Common myeloid progenitor, CD34-positive (primary cell): ENCODE data around the gene NAT10.

Experiments used
- CTCF ChIA-PET: fragments of 350-600 bp; sonication (Branson Sonifier 250); formaldehyde crosslinking; loops from one replicate; lab custom pipeline; 2021; ENCODE audit warnings: antibody characterized with exemption; lab: Charles Lee
- POLR2A ChIA-PET: fragments of 350-600 bp; sonication (Branson Sonifier 250); formaldehyde crosslinking; loops from one replicate; lab custom pipeline; 2021; ENCODE audit warnings: antibody characterized with exemption; lab: Charles Lee
- DNase-seq, 3 donors: peaks; one replicate each; pipeline versions ENCODE4 v3.0.0 to v3.0.0-alpha.2; 2013
- H3K27ac ChIP-seq, 2 experiments: 1 replicate in 1 of 2; 2 replicates in 1 of 2; pipeline ENCODE4 v1.7.0; 2013; ENCODE audit warnings: inconsistent platforms in 2 of 2, low read length in 2 of 2, mild to moderate bottlenecking in 2 of 2, low read depth in 1 of 2, moderate library complexity in 1 of 2; ENCODE audit not compliant: severe bottlenecking in 2 of 2, insufficient read depth in 1 of 2, poor library complexity in 1 of 2
- H3K27me3 ChIP-seq, 5 experiments: replicated peaks in 2 of 5; 1 replicate in 3 of 5; 2 replicates in 2 of 5; pipeline versions ENCODE4 v1.6.1 to v1.7.0; 2013; ENCODE audit warnings: low read length in 4 of 5, mild to moderate bottlenecking in 2 of 5, moderate library complexity in 2 of 5, inconsistent platforms in 1 of 5; ENCODE audit not compliant: insufficient read depth in 5 of 5, control insufficient read depth in 4 of 5
- H3K36me3 ChIP-seq, 4 experiments: 1 replicate in 2 of 4; 2 replicates in 2 of 4; pipeline versions ENCODE4 v1.6.1 to v1.7.0; 2013; ENCODE audit warnings: low read length in 3 of 4, control low read depth in 1 of 4, mild to moderate bottlenecking in 1 of 4; ENCODE audit not compliant: control insufficient read depth in 4 of 4, insufficient read depth in 4 of 4
- H3K4me1 ChIP-seq, 4 experiments: 1 replicate in 3 of 4; 2 replicates in 1 of 4; pipeline versions ENCODE4 v1.6.1 to v1.7.1; 2013; ENCODE audit warnings: low read length in 3 of 4, mild to moderate bottlenecking in 3 of 4, control low read depth in 1 of 4, inconsistent platforms in 1 of 4, moderate library complexity in 1 of 4; ENCODE audit not compliant: control insufficient read depth in 4 of 4, insufficient read depth in 4 of 4; ENCODE audit errors: control extremely low read depth in 1 of 4
- H3K4me3 ChIP-seq, 7 experiments: 1 replicate in 4 of 7; 2 replicates in 3 of 7; pipeline versions ENCODE4 v1.5.1 to v1.7.0; 2013; ENCODE audit warnings: mild to moderate bottlenecking in 7 of 7, low read length in 6 of 7, moderate library complexity in 6 of 7, inconsistent platforms in 2 of 7, low read depth in 2 of 7, control low read depth in 1 of 7; ENCODE audit not compliant: insufficient read depth in 4 of 7, control insufficient read depth in 1 of 7; ENCODE audit errors: extremely low read depth in 1 of 7
- H3K9me3 ChIP-seq, 5 experiments: 1 replicate in 4 of 5; 2 replicates in 1 of 5; pipeline versions ENCODE4 v1.6.1 to v1.7.1; 2013; ENCODE audit warnings: low read length in 4 of 5, mild to moderate bottlenecking in 2 of 5, inconsistent platforms in 1 of 5, low read depth in 1 of 5, moderate library complexity in 1 of 5; ENCODE audit not compliant: control insufficient read depth in 4 of 5, insufficient read depth in 2 of 5; ENCODE audit errors: control extremely low read depth in 1 of 5
- WGBS: methylation state at CpG from one replicate; pipeline ENCODE4 v1.1.5; 2013; ENCODE audit not compliant: insufficient coverage; 5-methylcytosine and 5-hydroxymethylcytosine counted together

Gene NAT10

GRCh38 chr11:34120651-34121050 is 15.2 kb downstream of the NAT10 start:
- H3K4me3 ChIP-seq = no peak overlapping the region
- DNase-seq = no peak
- H3K27ac ChIP-seq = no peak overlapping the region
- peaks cover 24 to 92% (median 65%) of the 10 kb centered on the region in 4 experiments for H3K36me3 ChIP-seq
- POLR2A ChIA-PET = no interaction called here
- WGBS = 100% methylated on average over 3 of the region's 4 CpGs
- H3K27me3 ChIP-seq = no peaks in the 10 kb centered on the region
- no peaks in the 10 kb centered on the region for H3K9me3 ChIP-seq
- H3K4me1 ChIP-seq = no peaks in the 10 kb centered on the region
- CTCF ChIA-PET = no interaction called here

GRCh38 chr11:34124885-34125668 is 19.6 kb downstream of the NAT10 start:
- no peak overlapping the region for H3K4me3 ChIP-seq
- 88% methylated on average over 1 of the region's 4 CpGs for WGBS
- H3K4me1 ChIP-seq = no peaks in the 10 kb centered on the region
- peaks cover 0 to 6% (median 2%) of the 10 kb centered on the region in 5 experiments for H3K9me3 ChIP-seq
- ChIA-PET CTCF (no interaction called here), POLR2A (no interaction called here)
- H3K27ac ChIP-seq = no peak overlapping the region
- no peaks in the 10 kb centered on the region for H3K27me3 ChIP-seq
- peaks cover 23 to 89% (median 63%) of the 10 kb centered on the region in 4 experiments for H3K36me3 ChIP-seq
- no peak for DNase-seq

DNA sequence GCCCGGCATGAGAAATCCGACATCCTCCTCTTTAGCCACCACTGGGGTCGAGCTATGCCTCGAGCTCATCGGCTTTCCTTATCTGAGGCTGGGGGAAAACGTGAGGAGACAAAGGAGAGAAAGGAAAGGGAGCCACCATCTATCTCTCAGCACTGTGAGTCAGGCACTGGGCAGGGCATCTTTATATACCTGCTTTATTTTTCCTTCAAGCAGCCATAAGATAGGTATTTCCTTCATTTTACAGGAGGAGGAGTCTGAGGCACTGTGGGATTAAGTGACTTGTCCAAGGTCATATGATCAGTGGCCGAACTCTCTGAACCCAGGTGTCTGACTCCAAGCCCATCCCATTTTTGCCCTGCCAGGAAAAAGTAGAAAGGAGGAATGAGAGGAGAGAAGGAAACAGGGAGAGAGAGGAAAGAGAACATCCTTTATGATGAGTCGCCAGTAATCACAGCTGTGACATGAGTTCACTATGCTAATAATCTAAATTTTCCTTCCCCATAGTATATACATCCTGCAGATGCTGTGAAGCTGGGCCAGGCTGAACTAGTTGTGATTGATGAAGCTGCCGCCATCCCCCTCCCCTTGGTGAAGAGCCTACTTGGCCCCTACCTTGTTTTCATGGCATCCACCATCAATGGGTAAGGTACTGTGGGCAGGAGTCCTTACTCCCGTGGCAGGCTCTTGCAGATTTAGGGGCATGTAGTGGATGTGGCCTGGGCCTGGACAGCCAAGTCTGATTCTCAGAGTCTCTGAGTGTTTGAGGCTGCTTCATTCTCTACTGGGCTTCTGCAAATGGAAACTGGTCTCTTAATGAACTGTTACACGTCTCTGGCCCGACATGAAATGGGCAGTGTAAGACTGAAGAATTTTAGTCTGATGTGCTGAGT is 21.8 kb downstream of the NAT10 start:
- ChIA-PET CTCF (interaction anchor here (1.4 kb wide), 2 partner anchors 9 to 16 kb away, joined by 3 read pairs; no protein-coding TSS in a partner anchor), POLR2A (no interaction called here)
- H3K36me3 ChIP-seq = peaks cover 24 to 88% (median 66%) of the 10 kb centered on the region in 4 experiments
- 100% methylated on average over 3 of the region's 12 CpGs for WGBS
- H3K4me3 ChIP-seq = no peak overlapping the region
- no peak overlapping the region for H3K27ac ChIP-seq
- no peaks in the 10 kb centered on the region for H3K4me1 ChIP-seq
- H3K27me3 ChIP-seq = no peaks in the 10 kb centered on the region
- peaks cover 0 to 6% (median 2%) of the 10 kb centered on the region in 5 experiments for H3K9me3 ChIP-seq
- DNase-seq = no peak

GRCh38 chr11:34128824-34129223 is 23.4 kb downstream of the NAT10 start:
- 100% methylated on average over 3 of the region's 3 CpGs for WGBS
- Histone ChIP-seq H3K4me1 (no peaks in the 10 kb centered on the region), H3K27me3 (no peaks in the 10 kb centered on the region), H3K36me3 (peaks cover 22 to 88% (median 66%) of the 10 kb centered on the region in 4 experiments), H3K9me3 (peaks cover 0 to 6% (median 2%) of the 10 kb centered on the region in 5 experiments), H3K27ac (no peak overlapping the region), H3K4me3 (no peak overlapping the region)
- DNase-seq = no peak
- ChIA-PET POLR2A (no interaction called here), CTCF (interaction anchor here (1.4 kb wide), 1 partner anchor 14 kb away, joined by 3 read pairs; no protein-coding TSS in a partner anchor)

DNA sequence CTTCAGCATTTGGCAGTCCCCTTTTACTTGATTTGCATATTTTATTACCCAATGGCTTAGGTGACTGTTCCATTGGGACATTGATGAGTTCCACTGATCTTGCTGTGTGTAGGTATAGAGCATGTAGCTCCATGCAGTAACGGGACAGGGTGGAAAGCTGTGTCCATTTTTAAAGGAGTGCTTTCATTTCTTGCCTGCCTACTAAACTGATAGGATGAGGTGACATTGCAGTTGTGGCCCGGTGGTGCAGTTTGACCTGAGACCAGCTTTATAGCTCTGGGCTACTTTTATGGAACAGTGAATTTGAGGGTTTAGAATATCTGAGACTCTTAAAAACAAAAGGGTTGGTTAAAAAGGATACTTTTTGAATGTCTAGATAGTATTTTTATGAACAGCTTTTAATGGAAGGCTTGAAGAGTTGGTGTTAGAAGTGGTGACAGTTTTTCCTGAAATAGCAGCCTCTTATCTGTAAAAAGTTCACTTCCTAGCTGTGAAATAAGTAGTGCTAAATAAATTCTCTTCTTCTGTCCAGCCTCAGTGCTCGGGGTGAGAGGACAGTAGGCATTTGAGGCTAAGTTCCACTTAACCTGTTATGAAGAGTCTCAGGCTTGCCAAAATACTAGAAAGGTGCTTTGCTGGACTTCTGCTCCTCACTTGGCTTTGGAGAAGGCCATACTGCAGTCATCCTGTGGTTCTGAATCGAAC is 27.0 kb downstream of the NAT10 start:
- no peak overlapping the region for H3K27ac ChIP-seq
- ChIA-PET POLR2A (no interaction called here), CTCF (interaction anchor here (0.7 to 1.2 kb wide), 4 partner anchors 21 to 327 kb away, joined by 3 to 4 read pairs (median 3); no protein-coding TSS in a partner anchor)
- H3K36me3 ChIP-seq = peaks cover 28 to 89% (median 66%) of the 10 kb centered on the region in 4 experiments
- no peaks in the 10 kb centered on the region for H3K27me3 ChIP-seq
- peaks cover 0 to 6% (median 2%) of the 10 kb centered on the region in 5 experiments for H3K9me3 ChIP-seq
- H3K4me1 ChIP-seq = no peaks in the 10 kb centered on the region
- no peak for DNase-seq
- no peak overlapping the region for H3K4me3 ChIP-seq
- WGBS = 94% methylated on average over 4 of the region's 4 CpGs

GRCh38 chr11:34134765-34135164 is 29.3 kb downstream of the NAT10 start:
- no peak overlapping the region for H3K4me3 ChIP-seq
- ChIA-PET CTCF (no interaction called here), POLR2A (no interaction called here)
- WGBS = 100% methylated on average over 3 of the region's 5 CpGs
- no peak overlapping the region for H3K27ac ChIP-seq
- no peaks in the 10 kb centered on the region for H3K4me1 ChIP-seq
- H3K36me3 ChIP-seq = peaks cover 25 to 92% (median 71%) of the 10 kb centered on the region in 4 experiments
- DNase-seq = no peak
- H3K27me3 ChIP-seq = no peaks in the 10 kb centered on the region
- no peaks in the 10 kb centered on the region for H3K9me3 ChIP-seq
